ENCODE measurements around the gene ERLEC1. TPM values are rescaled to one million over a fixed set of nuclear protein-coding genes. Genes with fewer than 3 reads are reported as not detected.

ERLEC1 gene
- polyA plus RNA-seq, 1 donor from 2014 or later: 88.6 TPM

DNA sequence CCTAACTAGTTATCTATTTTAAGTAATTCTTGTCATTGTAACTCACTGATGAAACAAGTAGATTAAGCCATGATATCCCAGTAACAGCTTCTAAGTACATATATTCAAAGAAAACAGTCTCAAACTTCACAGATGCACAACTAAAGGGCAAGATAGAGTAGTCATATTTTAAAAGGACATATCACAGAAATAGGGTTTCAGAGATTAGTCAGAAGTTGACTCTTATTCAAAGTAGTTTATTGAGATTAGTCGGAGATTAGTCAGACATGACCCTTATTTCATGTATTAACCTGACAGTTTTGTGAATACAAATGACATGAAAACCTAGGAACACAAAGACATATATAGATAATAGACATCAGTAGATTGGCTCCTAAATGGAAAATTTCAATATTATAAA lies 35.1 kb upstream of the ERLEC1 start:
- TF ChIP-seq EP300 (conservative IDR thresholded peaks at IDR 0.05; ENCODE audit: poor library complexity, severe bottlenecking): no peak
- no peak for TF ChIP-seq TAF1 (IDR thresholded peaks at IDR 0.05; ENCODE audit: low read depth)
- TF ChIP-seq CTCF (IDR thresholded peaks at IDR 0.05; ENCODE audit: poor library complexity, severe bottlenecking): no peak
- TF ChIP-seq SMC3 (conservative IDR thresholded peaks at IDR 0.05; ENCODE audit: poor library complexity): no peak
- TF ChIP-seq RAD21 (conservative IDR thresholded peaks at IDR 0.05): no peak
- TF ChIP-seq EZH2 (IDR thresholded peaks at IDR 0.05; ENCODE audit: borderline replicate concordance, insufficient read depth, low read length, poor library complexity, severe bottlenecking): no peak
- TF ChIP-seq, protein P1, sequence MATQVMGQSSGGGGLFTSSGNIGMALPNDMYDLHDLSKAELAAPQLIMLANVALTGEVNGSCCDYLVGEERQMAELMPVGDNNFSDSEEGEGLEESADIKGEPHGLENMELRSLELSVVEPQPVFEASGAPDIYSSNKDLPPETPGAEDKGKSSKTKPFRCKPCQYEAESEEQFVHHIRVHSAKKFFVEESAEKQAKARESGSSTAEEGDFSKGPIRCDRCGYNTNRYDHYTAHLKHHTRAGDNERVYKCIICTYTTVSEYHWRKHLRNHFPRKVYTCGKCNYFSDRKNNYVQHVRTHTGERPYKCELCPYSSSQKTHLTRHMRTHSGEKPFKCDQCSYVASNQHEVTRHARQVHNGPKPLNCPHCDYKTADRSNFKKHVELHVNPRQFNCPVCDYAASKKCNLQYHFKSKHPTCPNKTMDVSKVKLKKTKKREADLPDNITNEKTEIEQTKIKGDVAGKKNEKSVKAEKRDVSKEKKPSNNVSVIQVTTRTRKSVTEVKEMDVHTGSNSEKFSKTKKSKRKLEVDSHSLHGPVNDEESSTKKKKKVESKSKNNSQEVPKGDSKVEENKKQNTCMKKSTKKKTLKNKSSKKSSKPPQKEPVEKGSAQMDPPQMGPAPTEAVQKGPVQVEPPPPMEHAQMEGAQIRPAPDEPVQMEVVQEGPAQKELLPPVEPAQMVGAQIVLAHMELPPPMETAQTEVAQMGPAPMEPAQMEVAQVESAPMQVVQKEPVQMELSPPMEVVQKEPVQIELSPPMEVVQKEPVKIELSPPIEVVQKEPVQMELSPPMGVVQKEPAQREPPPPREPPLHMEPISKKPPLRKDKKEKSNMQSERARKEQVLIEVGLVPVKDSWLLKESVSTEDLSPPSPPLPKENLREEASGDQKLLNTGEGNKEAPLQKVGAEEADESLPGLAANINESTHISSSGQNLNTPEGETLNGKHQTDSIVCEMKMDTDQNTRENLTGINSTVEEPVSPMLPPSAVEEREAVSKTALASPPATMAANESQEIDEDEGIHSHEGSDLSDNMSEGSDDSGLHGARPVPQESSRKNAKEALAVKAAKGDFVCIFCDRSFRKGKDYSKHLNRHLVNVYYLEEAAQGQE (IDR thresholded peaks at IDR 0.05; ENCODE audit: borderline replicate concordance): no peak
- no peak for TF ChIP-seq POLR2AphosphoS5 (IDR thresholded peaks at IDR 0.05)
- no peak for TF ChIP-seq MXI1 (conservative IDR thresholded peaks at IDR 0.05; ENCODE audit: poor library complexity, severe bottlenecking)
- H3K9ac ChIP-seq (ENCODE audit: low read length): no peak overlapping the region
- H3K27me3 ChIP-seq (ENCODE audit: insufficient read depth, low read depth, low read length): no peaks in the 10 kb centered on the region
- H3K36me3 ChIP-seq (ENCODE audit: insufficient read depth, low read length): peaks cover 11% of the 10 kb centered on the region
- H3K79me2 ChIP-seq (replicated peaks; ENCODE audit: insufficient read depth, low read length): no peaks in the 10 kb centered on the region
- no peak overlapping the region for H2AFZ ChIP-seq (ENCODE audit: low read depth, low read length)
- H3K27ac ChIP-seq (ENCODE audit: low read length): no peak overlapping the region
- H3F3A ChIP-seq (ENCODE audit: insufficient read depth, low read length, poor library complexity, severe bottlenecking): no peaks in the 10 kb centered on the region
- H3K4me2 ChIP-seq (ENCODE audit: low read length): no peak overlapping the region
- no peaks in the 10 kb centered on the region for H3K9me2 ChIP-seq (ENCODE audit: insufficient read depth, low read length)
- no peaks in the 10 kb centered on the region for H4K20me1 ChIP-seq (ENCODE audit: insufficient read depth)
- H3K9me3 ChIP-seq (ENCODE audit: low read length): no peaks in the 10 kb centered on the region
- no peak overlapping the region for H3K4me3 ChIP-seq (ENCODE audit: low read length)

DNA sequence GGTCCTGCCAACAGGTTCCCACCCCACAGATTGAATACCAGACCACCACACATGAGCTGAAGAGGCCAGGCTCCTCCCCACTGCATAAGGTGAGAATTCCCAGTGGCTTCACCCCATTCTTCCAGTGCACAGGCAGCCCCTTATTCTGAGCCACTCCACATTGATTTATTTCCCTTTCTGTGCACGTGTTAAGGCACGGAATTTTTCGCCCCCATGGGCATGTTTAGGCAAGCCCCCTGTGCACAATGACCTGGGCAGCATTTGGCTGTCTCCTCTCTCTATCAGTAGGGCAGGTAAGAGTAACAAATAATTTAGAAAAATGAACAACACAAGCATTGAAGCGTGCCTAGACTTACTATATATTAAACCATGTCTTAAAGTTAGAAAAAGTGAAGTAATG lies 34.5 kb upstream of the ERLEC1 start:
- no peak overlapping the region for H2AFZ ChIP-seq (ENCODE audit: low read depth, low read length)
- H3K27me3 ChIP-seq (ENCODE audit: insufficient read depth, low read depth, low read length): no peaks in the 10 kb centered on the region
- H3K4me3 ChIP-seq (ENCODE audit: low read length): no peak overlapping the region
- H3K4me2 ChIP-seq (ENCODE audit: low read length): no peak overlapping the region
- H3K9ac ChIP-seq (ENCODE audit: low read length): no peak overlapping the region
- no peaks in the 10 kb centered on the region for H3K9me3 ChIP-seq (ENCODE audit: low read length)
- H4K20me1 ChIP-seq (ENCODE audit: insufficient read depth): no peaks in the 10 kb centered on the region
- H3F3A ChIP-seq (ENCODE audit: insufficient read depth, low read length, poor library complexity, severe bottlenecking): no peaks in the 10 kb centered on the region
- H3K9me2 ChIP-seq (ENCODE audit: insufficient read depth, low read length): no peaks in the 10 kb centered on the region
- no peaks in the 10 kb centered on the region for H3K79me2 ChIP-seq (replicated peaks; ENCODE audit: insufficient read depth, low read length)
- TF ChIP-seq, protein P1 (IDR thresholded peaks at IDR 0.05; ENCODE audit: borderline replicate concordance): no peak
- TF ChIP-seq RAD21 (conservative IDR thresholded peaks at IDR 0.05): no peak
- no peak for TF ChIP-seq MXI1 (conservative IDR thresholded peaks at IDR 0.05; ENCODE audit: poor library complexity, severe bottlenecking)
- TF ChIP-seq CTCF (IDR thresholded peaks at IDR 0.05; ENCODE audit: poor library complexity, severe bottlenecking): no peak
- TF ChIP-seq SMC3 (conservative IDR thresholded peaks at IDR 0.05; ENCODE audit: poor library complexity): no peak
- no peak for TF ChIP-seq POLR2AphosphoS5 (IDR thresholded peaks at IDR 0.05)
- TF ChIP-seq EP300 (conservative IDR thresholded peaks at IDR 0.05; ENCODE audit: poor library complexity, severe bottlenecking): no peak
- no peak for TF ChIP-seq EZH2 (IDR thresholded peaks at IDR 0.05; ENCODE audit: borderline replicate concordance, insufficient read depth, low read length, poor library complexity, severe bottlenecking)
- TF ChIP-seq TAF1 (IDR thresholded peaks at IDR 0.05; ENCODE audit: low read depth): no peak
- peaks cover 11% of the 10 kb centered on the region for H3K36me3 ChIP-seq (ENCODE audit: insufficient read depth, low read length)
- H3K27ac ChIP-seq (ENCODE audit: low read length): no peak overlapping the region

Data from neural cell (in vitro differentiated cells).